ENCODE data around the gene PNKD. TPM values are rescaled to one million over a fixed set of nuclear protein-coding genes. Genes with fewer than 3 reads are reported as not detected.

PNKD gene
- total RNA-seq, 2 donors from 2014 or later = 103 to 145 TPM

GRCh38 chr2:218265626-218266025 lies 4.7 kb upstream of the PNKD start:
- H3K4me1 ChIP-seq (replicated peaks) = no peaks in the 10 kb centered on the region
- no peak overlapping the region for H3K4me3 ChIP-seq
- TF ChIP-seq POLR2A (IDR thresholded peaks at IDR 0.05) = no peak
- no peak for TF ChIP-seq CTCF (IDR thresholded peaks at IDR 0.05)
- no peak for TF ChIP-seq POLR2AphosphoS5 (IDR thresholded peaks at IDR 0.05)
- no peaks in the 10 kb centered on the region for H3K9me3 ChIP-seq
- no peak for DNase-seq (ENCODE audit: low spot score)
- WGBS = 92% methylated on average over 8 of the region's 8 CpGs
- no peaks in the 10 kb centered on the region for H3K27me3 ChIP-seq (replicated peaks; ENCODE audit: insufficient read depth)
- no peak overlapping the region for H3K27ac ChIP-seq
- peaks cover 18 to 28% of the 10 kb centered on the region in 2 donors for H3K36me3 ChIP-seq
- intact Hi-C loops (cut with DNase I) = no loop called here

GRCh38 chr2:218266316-218266979 lies 3.9 kb upstream of the PNKD start:
- no peak overlapping the region for H3K4me3 ChIP-seq
- peaks cover 18 to 28% of the 10 kb centered on the region in 2 donors for H3K36me3 ChIP-seq
- no peaks in the 10 kb centered on the region for H3K27me3 ChIP-seq (replicated peaks; ENCODE audit: insufficient read depth)
- no peak for TF ChIP-seq POLR2A (IDR thresholded peaks at IDR 0.05)
- intact Hi-C loops (cut with DNase I) = no loop called here
- H3K9me3 ChIP-seq = no peaks in the 10 kb centered on the region
- peaks cover under 1% of the 10 kb centered on the region for H3K4me1 ChIP-seq (replicated peaks)
- no peak for DNase-seq (ENCODE audit: low spot score)
- 95% methylated on average over 15 of the region's 15 CpGs for WGBS
- H3K27ac ChIP-seq = no peak overlapping the region

GRCh38 chr2:218267259-218267658 lies 3.1 kb upstream of the PNKD start:
- Histone ChIP-seq H3K27ac (no peak overlapping the region), H3K4me1 (replicated peaks) (peaks cover 8% of the 10 kb centered on the region), H3K36me3 (peaks cover 18 to 28% of the 10 kb centered on the region in 2 donors), H3K4me3 (no peak overlapping the region), H3K9me3 (no peaks in the 10 kb centered on the region), H3K27me3 (replicated peaks; ENCODE audit: insufficient read depth) (no peaks in the 10 kb centered on the region)
- DNase-seq (ENCODE audit: low spot score) = no peak
- intact Hi-C loops (cut with DNase I) = no loop called here
- 98% methylated on average over 6 of the region's 6 CpGs for WGBS
- TF ChIP-seq POLR2AphosphoS5 (IDR thresholded peaks at IDR 0.05) (no peak), POLR2A (IDR thresholded peaks at IDR 0.05) (no peak), CTCF (IDR thresholded peaks at IDR 0.05) (no peak)

- intact Hi-C loops (cut with DNase I) = loop anchor here (5.0 kb wide), 3 partner anchors 54 to 126 kb away; partner anchors contain the start of genes ARPC2 and CTDSP1
- Histone ChIP-seq H3K36me3 (peaks cover 19 to 21% of the 10 kb centered on the region in 2 donors), H3K4me3 (peak overlapping the region; percentile 69 to 91), H3K27me3 (replicated peaks; ENCODE audit: insufficient read depth) (no peaks in the 10 kb centered on the region), H3K27ac (peak overlapping the region; percentile 76 to 86), H3K4me1 (replicated peaks) (peaks cover 12% of the 10 kb centered on the region), H3K9me3 (no peaks in the 10 kb centered on the region)
- no peak for DNase-seq (ENCODE audit: low spot score)
- 3% methylated on average over 23 of the region's 23 CpGs for WGBS
- no peak for TF ChIP-seq CTCF (IDR thresholded peaks at IDR 0.05)
- TF ChIP-seq POLR2A (IDR thresholded peaks at IDR 0.05) = no peak
These were observed 585 bp downstream of the PNKD start for GRCh38 chr2:218270721-218271486.

- 42% methylated on average over 4 of the region's 4 CpGs for WGBS
- no peak for DNase-seq (ENCODE audit: low spot score)
- Histone ChIP-seq H3K4me1 (replicated peaks) (peaks cover 12% of the 10 kb centered on the region), H3K9me3 (no peaks in the 10 kb centered on the region), H3K27ac (peak overlapping the region; percentile 76 to 86), H3K36me3 (peaks cover 20 to 21% of the 10 kb centered on the region in 2 donors), H3K27me3 (replicated peaks; ENCODE audit: insufficient read depth) (no peaks in the 10 kb centered on the region), H3K4me3 (peak overlapping the region; percentile 69 to 91)
- intact Hi-C loops (cut with DNase I) = loop anchor here (5.0 kb wide), 3 partner anchors 54 to 126 kb away; partner anchors contain the start of genes ARPC2 and CTDSP1
- peak; percentile 58 for TF ChIP-seq POLR2AphosphoS5 (IDR thresholded peaks at IDR 0.05)
- TF ChIP-seq POLR2A (IDR thresholded peaks at IDR 0.05) = peak; percentile 34
- no peak for TF ChIP-seq CTCF (IDR thresholded peaks at IDR 0.05)
These were observed 1.1 kb downstream of the PNKD start for GRCh38 chr2:218271487-218271797.
